HUES48 (cell line): ENCODE data around the gene ZBTB7A.

Source experiments
- H3K27ac ChIP-seq: one replicate; pipeline ENCODE4 v1.7.0; 2013; ENCODE audit warnings: low read depth, low read length, inconsistent platforms
- H3K27me3 ChIP-seq: 2 replicates; pipeline ENCODE4 v1.6.1; 2013; ENCODE audit warnings: mild to moderate bottlenecking, low read length; ENCODE audit not compliant: control insufficient read depth, insufficient read depth
- H3K36me3 ChIP-seq: 2 replicates; pipeline ENCODE4 v1.6.1; 2013; ENCODE audit warnings: low read length; ENCODE audit not compliant: control insufficient read depth, insufficient read depth
- H3K4me1 ChIP-seq: 2 replicates; pipeline ENCODE4 v1.6.1; 2013; ENCODE audit warnings: mild to moderate bottlenecking, low read length; ENCODE audit not compliant: control insufficient read depth, insufficient read depth
- H3K4me3 ChIP-seq: 2 replicates; pipeline ENCODE4 v1.5.1; 2013; ENCODE audit warnings: mild to moderate bottlenecking, low read depth, low read length
- H3K9ac ChIP-seq: 2 replicates; pipeline ENCODE4 v1.6.1; 2013; ENCODE audit warnings: mild to moderate bottlenecking, low read depth, low read length, moderate library complexity
- H3K9me3 ChIP-seq: 2 replicates; pipeline ENCODE4 v1.6.1; 2013; ENCODE audit warnings: low read length; ENCODE audit not compliant: control insufficient read depth, insufficient read depth

ZBTB7A gene

DNA sequence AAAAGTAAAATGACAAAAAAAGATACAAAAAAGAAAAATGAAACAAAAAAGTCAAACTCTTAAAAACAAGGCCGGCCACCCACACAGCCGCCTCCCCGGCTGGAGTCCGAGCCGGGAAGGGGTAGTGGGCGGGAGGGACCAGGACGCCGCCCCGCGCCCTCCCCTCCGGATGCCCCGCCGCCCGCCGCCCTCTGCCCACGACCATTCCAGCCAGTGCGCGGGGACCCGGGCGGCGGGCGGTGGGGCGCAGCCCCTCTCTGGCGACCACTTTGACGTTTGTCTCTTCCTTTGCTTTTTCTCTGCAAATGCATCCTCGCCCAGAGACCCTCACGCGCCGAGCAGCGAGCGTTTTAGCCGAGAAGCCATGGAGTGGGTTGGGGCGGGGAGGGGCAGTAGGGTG is 28.6 kb downstream of the ZBTB7A start:
- Histone ChIP-seq H3K27me3 (no peaks in the 10 kb centered on the region), H3K9me3 (no peaks in the 10 kb centered on the region), H3K9ac (no peak overlapping the region), H3K4me3 (no peak overlapping the region), H3K36me3 (peaks cover 37% of the 10 kb centered on the region), H3K4me1 (no peaks in the 10 kb centered on the region), H3K27ac (no peak overlapping the region)

DNA sequence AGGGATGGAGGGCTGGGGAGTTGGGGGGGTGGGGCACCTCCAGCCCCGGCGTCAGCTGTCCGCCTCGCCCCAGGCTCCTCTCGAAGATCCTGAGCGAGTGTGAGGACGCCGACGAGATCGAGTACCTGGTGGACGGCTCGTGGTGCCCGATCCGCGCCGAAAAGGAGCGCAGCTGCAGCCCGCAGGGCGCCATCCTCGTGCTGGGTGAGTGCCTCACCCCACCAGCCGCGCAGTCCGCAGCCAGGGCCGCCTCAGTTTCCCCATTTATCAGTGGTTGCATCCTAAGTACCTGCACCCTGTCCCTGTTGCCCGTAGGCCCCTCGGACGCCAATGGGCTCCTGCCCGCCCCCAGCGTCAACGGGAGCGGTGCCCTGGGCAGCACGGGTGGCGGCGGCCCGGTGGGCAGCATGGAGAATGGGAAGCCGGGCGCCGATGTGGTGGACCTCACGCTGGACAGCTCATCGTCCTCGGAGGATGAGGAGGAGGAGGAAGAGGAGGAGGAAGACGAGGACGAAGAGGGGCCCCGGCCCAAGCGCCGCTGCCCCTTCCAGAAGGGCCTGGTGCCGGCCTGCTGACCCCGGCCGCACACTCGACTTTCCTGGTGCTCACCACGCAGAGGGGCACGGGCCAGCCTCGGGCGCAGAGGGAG is 29.3 kb downstream of the ZBTB7A start:
- no peaks in the 10 kb centered on the region for H3K4me1 ChIP-seq
- H3K4me3 ChIP-seq = no peak overlapping the region
- no peaks in the 10 kb centered on the region for H3K27me3 ChIP-seq
- H3K36me3 ChIP-seq = peaks cover 43% of the 10 kb centered on the region
- no peak overlapping the region for H3K27ac ChIP-seq
- no peaks in the 10 kb centered on the region for H3K9me3 ChIP-seq
- H3K9ac ChIP-seq = no peak overlapping the region

DNA sequence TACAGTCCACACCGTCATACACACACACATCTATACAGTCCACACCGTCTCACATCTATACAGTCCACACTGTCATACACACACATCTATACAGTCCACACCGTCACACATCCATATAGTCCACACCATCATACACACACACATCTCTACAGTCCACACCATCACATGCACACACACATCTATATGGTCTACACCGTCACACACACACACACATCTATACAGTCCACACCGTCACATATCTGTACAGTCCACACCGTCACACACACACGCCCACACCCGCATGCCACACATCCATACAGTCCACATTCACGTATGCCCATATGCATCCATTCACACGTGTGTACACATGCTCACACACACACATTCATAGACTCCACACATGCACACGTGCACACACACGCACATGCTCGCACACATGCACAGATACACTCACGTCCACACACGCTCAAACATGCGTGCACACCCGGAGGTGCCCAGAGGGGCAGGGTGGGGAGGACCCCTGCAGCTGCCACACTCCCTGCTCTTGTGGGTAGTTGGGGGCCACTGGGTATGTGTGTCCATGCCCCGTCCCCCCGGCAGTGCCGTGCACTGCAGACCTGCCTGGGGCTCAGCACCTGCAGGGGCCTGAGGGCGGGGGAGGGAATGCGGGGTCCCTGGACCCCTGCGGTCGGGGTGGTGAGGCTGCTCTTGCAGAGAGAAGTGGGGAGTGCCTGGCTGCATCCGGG is 30.0 kb downstream of the ZBTB7A start:
- H3K9me3 ChIP-seq = no peaks in the 10 kb centered on the region
- H3K4me3 ChIP-seq = no peak overlapping the region
- H3K4me1 ChIP-seq = no peaks in the 10 kb centered on the region
- no peaks in the 10 kb centered on the region for H3K27me3 ChIP-seq
- H3K36me3 ChIP-seq = peaks cover 49% of the 10 kb centered on the region
- no peak overlapping the region for H3K27ac ChIP-seq
- H3K9ac ChIP-seq = no peak overlapping the region

DNA sequence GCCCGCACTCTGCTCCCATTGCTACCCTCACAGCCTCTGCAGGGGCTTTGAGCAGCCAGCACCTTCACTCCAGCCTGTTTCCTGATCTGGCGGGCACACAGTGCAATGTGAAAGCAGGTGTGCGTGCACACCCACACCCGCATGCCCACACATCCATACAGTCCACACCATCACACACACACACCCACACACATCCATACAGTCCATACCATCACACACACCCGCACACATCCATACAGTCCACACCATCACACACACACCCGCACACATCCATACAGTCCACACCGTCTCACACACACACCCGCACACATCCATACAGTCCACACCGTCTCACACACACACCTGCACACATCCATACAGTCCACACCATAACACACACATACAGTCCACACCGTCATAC is 31.1 kb downstream of the ZBTB7A start:
- Histone ChIP-seq H3K27ac (no peak overlapping the region), H3K27me3 (no peaks in the 10 kb centered on the region), H3K9ac (no peak overlapping the region), H3K4me1 (no peaks in the 10 kb centered on the region), H3K9me3 (no peaks in the 10 kb centered on the region), H3K36me3 (peaks cover 57% of the 10 kb centered on the region), H3K4me3 (no peak overlapping the region)

DNA sequence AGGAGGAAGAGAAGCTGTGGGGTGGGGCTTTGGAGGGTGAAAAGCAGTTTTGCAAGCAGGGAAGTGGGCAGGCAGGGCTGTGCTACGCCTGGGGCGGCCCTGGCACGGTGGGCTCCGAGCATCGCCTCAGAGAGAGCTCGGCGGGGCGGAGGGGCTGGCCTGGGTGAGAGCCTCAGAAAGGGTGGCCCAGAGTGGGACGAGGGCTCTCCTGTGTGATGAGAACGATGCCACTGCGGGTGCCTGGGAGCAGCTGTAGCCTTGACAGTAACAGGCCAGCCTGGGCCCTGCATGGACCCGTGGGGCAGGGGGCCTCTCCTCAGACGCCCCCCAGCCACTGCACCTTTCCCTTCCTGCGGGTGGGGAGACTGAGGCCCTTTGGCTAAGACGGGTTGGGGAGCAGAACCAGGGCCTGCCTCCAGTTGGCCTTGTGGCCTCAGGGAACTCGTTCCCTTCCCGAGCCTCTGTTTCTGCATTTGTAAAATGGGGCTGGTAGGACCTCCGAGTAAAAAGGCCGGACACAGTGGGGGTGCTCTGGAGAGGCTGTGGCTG is 31.6 kb downstream of the ZBTB7A start:
- H3K9ac ChIP-seq = no peak overlapping the region
- H3K4me3 ChIP-seq = no peak overlapping the region
- no peaks in the 10 kb centered on the region for H3K4me1 ChIP-seq
- no peak overlapping the region for H3K27ac ChIP-seq
- peaks cover 58% of the 10 kb centered on the region for H3K36me3 ChIP-seq
- no peaks in the 10 kb centered on the region for H3K27me3 ChIP-seq
- H3K9me3 ChIP-seq = no peaks in the 10 kb centered on the region

DNA sequence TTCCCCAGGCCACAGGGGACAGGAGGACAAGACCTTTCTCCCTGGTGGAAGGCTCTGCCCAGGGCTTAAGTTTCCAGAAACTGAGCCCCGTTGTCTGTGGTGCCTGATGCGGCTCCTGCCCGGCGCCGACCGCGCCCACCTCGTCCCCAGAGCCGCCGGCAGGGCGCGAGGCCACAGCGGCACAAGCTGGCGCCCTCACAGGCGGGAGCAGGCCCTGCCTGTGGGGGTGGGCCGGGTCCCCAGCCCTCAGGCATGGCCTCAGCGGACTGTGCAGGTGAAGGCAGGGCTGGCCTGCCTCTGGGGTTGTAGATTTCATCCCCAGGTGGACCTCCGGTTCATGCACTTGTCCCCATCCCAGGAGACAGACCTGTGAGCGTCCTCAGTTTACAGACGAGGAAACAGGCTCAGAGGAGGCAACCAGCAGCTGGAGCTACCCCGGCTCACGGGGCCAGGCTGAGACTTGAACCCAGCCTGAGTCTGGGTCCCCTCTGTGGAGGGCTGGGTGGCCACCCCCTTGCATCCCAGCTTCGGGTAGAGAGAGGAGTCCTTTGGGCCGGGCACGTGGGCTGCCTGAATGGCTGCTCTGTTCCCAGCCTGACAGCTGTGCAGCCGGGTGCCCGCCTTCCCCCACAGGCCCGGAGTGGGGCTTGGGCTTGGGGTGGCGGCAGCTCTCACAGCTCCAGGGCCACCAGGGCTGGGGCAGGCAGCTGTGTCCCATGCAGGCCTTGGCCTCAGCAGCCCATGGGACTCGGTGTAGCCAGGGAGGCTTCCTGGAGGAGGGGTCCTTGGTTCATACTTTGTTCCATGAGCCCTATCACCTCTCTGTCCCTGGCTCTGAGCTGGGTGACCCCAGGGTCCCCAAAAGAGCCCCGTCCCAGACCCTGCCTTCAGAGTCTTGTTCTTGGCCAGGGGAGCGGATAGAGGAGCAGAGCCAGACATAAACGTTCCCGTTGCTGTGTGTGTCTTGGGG is 32.4 kb downstream of the ZBTB7A start:
- H3K27ac ChIP-seq = no peak overlapping the region
- H3K9me3 ChIP-seq = no peaks in the 10 kb centered on the region
- H3K4me1 ChIP-seq = no peaks in the 10 kb centered on the region
- H3K9ac ChIP-seq = no peak overlapping the region
- no peak overlapping the region for H3K4me3 ChIP-seq
- peaks cover 61% of the 10 kb centered on the region for H3K36me3 ChIP-seq
- H3K27me3 ChIP-seq = no peaks in the 10 kb centered on the region

DNA sequence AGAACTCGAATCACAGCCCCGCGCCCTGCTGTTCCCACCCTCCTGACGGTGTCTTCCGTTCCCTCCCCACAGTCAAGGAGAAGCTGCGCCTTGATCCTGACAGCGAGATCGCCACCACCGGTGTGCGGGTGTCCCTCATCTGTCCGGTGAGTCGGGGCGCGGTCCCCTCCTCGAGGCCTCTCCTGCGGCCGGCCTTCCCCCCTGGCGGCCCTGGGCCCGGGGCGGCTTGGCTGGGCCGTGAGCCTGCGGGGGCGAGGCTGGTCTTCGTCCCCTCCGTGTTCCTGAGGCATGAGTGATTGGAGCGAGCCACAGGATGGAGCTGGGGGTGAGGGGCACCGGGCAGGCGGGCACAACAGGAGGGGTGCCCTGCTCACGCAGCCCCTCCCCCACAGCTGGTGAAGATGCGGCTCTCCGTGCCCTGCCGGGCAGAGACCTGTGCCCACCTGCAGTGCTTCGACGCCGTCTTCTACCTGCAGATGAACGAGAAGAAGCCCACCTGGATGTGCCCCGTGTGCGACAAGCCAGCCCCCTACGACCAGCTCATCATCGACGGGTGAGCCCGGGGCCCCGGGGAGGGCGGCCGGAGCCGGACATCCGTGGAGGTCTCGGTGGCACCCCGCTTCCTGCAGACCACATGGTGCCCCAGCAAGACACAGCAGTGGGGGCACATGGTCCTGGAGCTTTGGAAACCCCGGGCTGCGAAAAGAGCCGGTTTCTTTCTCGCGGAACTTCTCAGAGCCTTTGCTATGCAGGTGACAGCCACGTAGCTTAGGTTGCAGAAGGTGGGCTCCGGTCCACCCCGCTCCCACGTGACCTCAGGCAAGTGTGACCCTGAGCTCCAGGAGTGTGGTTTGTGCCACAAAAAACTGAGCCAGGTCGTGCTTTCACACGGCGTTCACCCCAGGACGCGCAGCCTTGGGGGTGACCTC is 33.4 kb downstream of the ZBTB7A start:
- no peak overlapping the region for H3K27ac ChIP-seq

DNA sequence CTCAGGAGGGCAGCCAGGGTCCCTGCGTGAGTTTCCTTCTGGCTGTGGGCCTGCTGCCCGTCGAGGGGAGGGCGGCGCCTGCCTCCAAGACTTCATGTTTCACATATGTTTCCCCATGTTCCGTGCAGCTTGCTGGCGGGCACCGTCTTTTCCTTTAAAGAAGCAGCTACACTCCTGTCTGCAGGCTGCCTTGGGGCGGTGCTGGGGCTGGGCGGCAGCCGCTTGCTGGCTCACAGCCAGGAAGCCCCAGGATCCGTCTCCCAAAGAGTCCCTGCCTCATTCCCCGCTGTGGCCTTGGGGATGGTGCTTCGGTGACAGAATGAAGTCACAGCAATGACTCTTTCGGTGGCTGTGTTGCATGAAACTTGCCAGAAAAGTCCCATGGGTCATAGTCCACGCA is 34.3 kb downstream of the ZBTB7A start:
- Histone ChIP-seq H3K36me3 (peaks cover 70% of the 10 kb centered on the region), H3K27me3 (no peaks in the 10 kb centered on the region), H3K9ac (no peak overlapping the region), H3K4me3 (no peak overlapping the region), H3K27ac (no peak overlapping the region), H3K4me1 (no peaks in the 10 kb centered on the region), H3K9me3 (no peaks in the 10 kb centered on the region)

More for the DNA sequence above, 33.4 kb downstream of the ZBTB7A start:
- Histone ChIP-seq H3K4me1 (no peaks in the 10 kb centered on the region), H3K27me3 (no peaks in the 10 kb centered on the region), H3K9me3 (no peaks in the 10 kb centered on the region), H3K36me3 (peaks cover 69% of the 10 kb centered on the region), H3K9ac (no peak overlapping the region), H3K4me3 (no peak overlapping the region)

DNA sequence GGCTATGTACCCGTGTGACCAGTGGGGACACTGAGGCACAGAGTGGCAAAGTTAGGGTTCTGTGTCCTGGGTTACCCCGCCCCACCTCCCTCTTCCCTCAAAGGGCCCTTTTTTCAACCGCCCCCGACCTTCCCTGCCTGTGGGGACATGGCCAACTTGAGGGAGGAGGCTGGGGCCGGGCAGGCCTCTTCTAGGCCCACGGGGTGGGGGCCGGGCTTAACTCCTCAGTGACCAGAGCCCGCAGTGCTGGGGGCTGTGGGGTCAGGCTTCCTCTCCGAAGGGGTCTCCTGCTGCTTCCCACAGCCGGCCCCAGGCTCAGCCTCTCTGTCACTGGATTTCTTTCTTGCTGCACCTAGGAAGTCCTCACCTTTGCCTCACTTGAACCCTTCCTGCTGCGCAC is 35.3 kb downstream of the ZBTB7A start:
- H3K36me3 ChIP-seq = peaks cover 64% of the 10 kb centered on the region
- H3K27ac ChIP-seq = no peak overlapping the region
- H3K9ac ChIP-seq = no peak overlapping the region
- no peak overlapping the region for H3K4me3 ChIP-seq
- no peaks in the 10 kb centered on the region for H3K27me3 ChIP-seq
- no peaks in the 10 kb centered on the region for H3K9me3 ChIP-seq
- no peaks in the 10 kb centered on the region for H3K4me1 ChIP-seq

DNA sequence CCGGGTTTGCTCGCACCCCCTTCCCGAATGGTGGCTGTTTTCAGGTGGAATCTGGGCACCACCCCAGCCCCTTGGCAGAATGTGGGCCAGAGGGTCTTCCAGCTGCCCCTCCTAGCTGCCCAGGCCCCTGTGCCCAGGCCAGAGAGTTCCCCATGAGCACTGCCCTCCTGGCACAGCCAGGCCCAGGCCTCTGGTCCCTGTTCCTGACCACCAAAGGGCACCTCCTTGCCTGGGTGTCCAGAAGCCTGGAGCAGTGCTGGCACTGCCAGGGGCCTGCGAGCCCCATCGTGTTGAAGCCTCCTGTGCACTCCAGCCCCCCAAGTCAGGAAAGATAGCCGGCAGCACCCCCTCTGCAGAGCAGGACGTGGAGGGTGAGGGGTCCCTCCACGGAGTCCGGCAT is 35.7 kb downstream of the ZBTB7A start:
- no peaks in the 10 kb centered on the region for H3K9me3 ChIP-seq
- peaks cover 64% of the 10 kb centered on the region for H3K36me3 ChIP-seq
- H3K4me3 ChIP-seq = no peak overlapping the region
- no peaks in the 10 kb centered on the region for H3K4me1 ChIP-seq
- H3K9ac ChIP-seq = no peak overlapping the region
- H3K27ac ChIP-seq = no peak overlapping the region
- no peaks in the 10 kb centered on the region for H3K27me3 ChIP-seq
